HG02623 (cell line): ENCODE results near the gene ULK1.
"Not testable (repeated sequence)": the region's sequence is repeated elsewhere in the genome, so short reads cannot be mapped to it uniquely, and the experiment has no call there.

Experiments
- ATAC-seq: cut with Tn5 transposase; IDR thresholded peaks from one replicate; pipeline ENCODE4 v1.9.1; 2021; ENCODE audit warnings: moderate library complexity; ENCODE audit not compliant: unreplicated experiment

ULK1 gene

GRCh38 chr12:131961328-131961727 lies 66.9 kb downstream of the ULK1 start:
- not testable (repeated sequence) for ATAC-seq

GRCh38 chr12:131962069-131962468 lies 67.6 kb downstream of the ULK1 start:
- ATAC-seq: no peak

GRCh38 chr12:131963381-131963780 lies 69.0 kb downstream of the ULK1 start:
- ATAC-seq: no peak

GRCh38 chr12:131965073-131965472 lies 70.7 kb downstream of the ULK1 start:
- ATAC-seq: no peak

GRCh38 chr12:131971226-131971625 lies 76.8 kb downstream of the ULK1 start:
- ATAC-seq: no peak
